Posterior cingulate gyrus (tissue), 11 donors: ENCODE data around the gene MYO7B.
A peak's percentile ranks its signal among the peaks of the same experiment; 100 is the strongest.

Experiments
- DNase-seq, 10 donors: peaks; one replicate each; pipeline versions ENCODE4 v3.0.0 to v3.0.0-alpha.2; 2020 to 2021; ENCODE audit warnings: mixed read lengths in 3 of 10
- intact Hi-C: fragments of 100-400 bp; cut with DNase I; formaldehyde crosslinking; loops from one replicate; pipeline ENCODE4 v1.15.1; 2023

MYO7B gene

DNA sequence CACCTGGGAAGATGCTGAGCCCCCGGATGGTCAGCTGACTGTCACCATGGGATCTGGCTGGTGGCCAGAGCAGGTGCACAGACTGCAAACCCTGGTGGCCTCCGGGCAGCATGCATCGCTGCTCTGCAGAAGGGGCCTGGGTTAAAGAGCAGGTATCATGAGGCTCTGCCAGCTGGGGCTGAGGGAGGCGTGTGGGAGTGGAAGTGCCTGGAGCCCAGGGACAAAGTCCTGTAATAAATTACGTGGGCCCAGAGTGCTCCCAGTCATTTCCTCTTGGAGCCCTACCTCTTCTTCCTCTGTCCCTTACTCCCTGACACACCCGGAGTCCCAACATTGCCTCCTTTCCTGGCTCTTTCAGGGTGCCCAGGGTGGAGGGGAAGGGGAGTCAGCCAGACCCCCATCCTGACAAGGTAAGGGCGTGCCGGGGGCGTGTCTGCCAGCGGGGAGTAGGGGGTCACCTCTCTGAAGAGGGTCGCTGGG, at the start of gene MYO7B:
TSS of gene MYO7B (plus strand) at position 262 of the 480 bp plus-strand sequence. CDS start 24,040 bp downstream, outside the sequence.
- intact Hi-C loops, result no loop called here
- no peak for DNase-seq

DNA sequence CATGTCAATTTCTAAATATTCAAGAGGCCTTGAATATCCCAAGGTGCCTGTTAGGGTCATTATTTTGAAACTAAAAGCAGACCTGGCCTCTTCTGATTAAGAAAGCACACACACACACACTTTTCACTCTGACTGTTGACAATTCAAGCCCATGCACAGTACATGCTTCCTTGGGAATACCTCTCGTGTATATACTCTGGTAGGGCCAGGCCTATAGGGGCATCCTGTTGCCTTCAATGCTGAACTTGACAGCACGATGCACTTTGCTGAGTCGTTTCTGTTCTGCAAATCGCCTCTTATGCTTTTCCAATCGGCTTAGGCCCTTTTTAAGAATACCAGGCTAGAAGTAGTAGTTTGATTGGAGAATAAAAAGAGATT, 49.8 kb upstream of the MYO7B start:
- no peak for DNase-seq
- intact Hi-C loops, result no loop called here

DNA sequence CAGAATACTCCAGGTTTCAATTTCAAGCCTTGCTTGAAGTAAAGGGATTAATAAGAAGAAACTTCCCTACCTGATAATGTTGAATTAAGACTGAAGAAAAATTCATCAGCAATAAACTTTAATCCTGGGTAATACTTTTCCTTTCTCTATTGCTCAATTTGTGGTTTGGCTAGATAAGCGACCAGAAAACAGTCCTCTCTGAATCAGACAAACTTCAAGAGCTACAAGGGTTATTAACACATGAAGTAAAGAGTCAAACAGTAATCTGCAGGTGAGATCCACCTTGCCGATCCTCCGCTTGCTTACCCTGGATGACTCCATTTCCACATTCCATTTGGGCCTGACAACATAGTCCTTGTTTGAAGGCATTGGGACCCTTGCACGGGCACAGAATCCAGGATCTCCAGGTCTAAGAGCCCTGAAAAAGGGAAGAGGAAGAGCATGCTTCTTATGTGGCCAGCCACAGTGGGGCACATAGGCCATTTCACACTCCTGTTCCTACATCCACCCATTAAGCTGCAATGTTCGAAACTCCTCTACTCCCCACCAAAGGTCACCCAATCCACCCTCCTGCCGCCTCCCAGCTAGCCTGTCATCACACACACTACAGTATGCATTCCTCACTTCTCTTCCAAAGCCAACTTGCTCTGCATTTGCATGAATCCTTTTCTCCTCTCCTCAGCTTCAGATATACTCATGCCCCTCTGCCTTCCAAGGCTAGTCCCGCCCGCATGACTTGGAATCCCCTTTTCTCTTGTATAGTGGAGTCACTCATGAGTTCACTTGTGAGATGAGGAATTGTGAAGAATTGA, 49.0 kb upstream of the MYO7B start:
- intact Hi-C loops, result no loop called here
- DNase-seq, result no peak

DNA sequence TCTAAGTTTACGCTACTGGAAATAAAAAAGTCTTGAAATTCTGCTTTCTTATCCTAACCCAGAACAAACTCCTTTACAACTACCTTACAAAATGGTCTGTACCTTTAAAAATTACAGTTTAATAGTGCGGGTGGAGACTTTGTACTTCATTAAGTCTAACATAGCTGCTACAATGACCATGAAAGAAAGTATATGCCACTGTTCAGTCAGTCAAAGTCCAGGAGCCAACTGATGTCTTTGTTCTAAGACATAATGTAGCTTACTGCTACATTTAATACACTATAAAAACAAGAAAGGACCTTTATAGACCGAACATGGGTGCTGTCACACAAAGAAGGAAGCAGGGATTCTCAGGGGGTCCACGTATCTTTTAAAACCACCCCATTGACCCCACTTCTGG, 45.2 kb upstream of the MYO7B start:
- intact Hi-C loops, result no loop called here
- no peak for DNase-seq

DNA sequence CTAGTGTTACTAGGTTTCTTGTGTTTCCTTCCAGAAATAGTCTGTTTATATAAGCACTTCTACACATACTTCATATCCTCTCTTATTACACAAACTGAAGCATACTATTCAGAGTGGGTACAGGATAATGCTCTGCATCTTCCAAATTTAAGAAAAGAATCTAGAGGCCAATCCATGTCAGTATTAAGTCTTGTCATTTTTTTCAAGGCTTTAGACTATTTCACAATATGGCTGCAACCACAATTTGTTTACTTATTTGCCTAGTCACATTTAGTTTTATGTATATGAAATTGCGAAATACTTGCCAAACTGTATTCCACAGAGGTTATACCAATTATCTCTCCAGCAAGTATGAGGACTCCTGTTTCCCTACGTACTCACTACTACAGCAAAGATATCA, 37.1 kb upstream of the MYO7B start:
- DNase-seq, result no peak
- intact Hi-C loops, result no loop called here

DNA sequence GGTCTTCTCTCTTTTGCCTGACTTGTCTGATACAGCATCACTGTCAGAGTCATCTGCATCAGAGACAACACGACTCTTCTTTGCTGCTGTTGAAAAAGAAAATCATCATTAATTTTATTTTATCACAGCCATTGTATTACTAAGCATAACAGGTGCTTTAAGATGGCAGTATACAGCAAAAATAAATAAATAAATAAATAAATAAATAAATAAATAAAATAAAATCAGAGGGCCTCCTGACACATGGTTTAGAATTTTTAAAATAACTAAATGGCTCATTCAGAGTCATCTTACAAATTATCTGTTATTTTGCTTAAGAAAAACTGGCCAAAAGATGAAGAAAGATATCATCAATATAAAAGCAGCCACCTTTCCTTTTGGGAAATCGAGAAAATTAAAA, 32.0 kb upstream of the MYO7B start:
- intact Hi-C loops, result no loop called here
- DNase-seq, result no peak

DNA sequence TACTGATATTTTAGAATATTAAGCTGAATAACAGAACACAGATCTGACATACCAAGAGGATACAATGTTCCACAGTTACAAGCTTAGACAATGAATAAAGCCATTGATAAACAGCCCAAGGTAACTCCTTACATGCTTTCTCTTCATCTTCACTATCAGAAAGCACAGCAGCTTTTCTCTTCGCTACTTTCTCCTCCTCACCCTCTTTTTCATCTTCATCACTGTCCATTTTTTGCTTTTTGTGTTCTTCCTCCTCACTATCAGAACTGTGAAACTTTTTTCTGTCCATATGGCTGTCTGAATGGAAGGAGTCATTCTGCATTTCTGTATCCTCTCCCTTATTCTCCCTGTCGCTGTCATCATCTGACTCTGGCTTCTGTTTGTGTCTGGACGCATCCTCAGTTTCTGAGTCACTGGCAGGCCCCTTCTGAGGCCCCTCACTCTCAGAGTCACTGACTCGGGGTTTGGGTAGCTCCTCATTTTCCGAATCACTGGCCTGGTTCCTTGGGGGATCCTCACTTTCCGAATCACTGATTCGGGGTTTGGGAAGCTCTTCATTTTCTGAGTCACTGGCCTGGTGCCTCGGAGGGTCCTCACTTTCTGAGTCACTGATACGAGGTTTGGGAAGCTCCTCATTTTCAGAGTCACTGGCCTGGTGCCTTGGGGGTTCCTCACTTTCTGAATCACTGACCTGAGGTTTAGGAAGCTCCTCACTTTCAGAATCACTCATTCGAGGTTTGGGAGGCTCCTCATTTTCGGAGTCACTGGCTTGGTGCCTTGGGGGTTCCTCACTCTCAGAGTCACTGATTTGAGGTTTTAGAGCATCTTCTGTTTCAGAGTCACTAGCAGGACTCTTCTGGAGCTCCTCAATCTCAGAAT, 30.7 kb upstream of the MYO7B start:
- intact Hi-C loops, result no loop called here

DNA sequence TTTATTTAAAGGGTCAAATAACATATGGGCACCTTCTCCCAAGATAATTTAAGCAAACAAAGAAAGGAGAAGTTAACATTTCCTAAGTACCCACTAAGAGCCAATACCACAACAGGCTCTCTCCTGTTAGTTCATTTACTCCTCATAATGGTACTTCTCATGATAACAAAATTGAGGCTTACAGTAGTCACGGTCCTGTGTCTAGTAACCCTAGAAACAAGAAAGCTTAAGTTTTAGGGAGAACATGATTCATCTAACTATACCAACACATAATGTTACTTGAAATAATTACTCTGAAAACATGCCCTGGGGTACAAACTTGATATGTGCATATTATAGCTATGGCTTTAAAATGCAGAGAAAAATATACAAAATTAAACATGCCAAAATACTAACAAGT, 29.0 kb upstream of the MYO7B start:
- intact Hi-C loops, result no loop called here
- DNase-seq, result no peak

More for the DNA sequence above, 30.7 kb upstream of the MYO7B start:
- no peak for DNase-seq

DNA sequence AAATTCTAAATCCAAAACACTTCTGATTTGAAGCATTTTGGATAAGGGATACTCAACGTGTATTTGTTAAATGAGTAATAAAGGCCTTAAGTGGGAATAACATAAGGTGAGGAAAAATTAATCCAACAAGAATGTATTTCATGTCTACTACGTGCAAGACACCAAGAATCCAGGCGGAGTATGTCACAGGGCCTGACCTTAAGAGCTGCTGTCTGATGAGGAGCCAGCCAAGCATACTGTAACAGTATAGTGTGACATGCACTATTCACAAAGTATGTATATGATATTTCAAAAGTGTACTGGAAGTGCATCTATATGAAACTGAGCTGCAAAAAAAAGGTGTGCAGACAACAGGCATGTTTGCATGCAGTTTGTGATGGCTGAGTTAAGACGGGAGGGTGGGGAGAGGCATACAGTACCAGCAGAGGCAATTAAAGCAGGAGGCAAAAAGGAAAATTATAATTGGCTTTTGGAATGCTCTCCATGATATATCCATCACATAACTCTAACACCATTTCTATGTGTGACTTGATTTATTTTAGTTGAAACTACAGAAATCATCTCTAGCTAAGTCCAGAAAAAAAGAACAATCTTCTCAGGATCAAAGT, 27.4 kb upstream of the MYO7B start:
- DNase-seq, result no peak
- intact Hi-C loops, result no loop called here

DNA sequence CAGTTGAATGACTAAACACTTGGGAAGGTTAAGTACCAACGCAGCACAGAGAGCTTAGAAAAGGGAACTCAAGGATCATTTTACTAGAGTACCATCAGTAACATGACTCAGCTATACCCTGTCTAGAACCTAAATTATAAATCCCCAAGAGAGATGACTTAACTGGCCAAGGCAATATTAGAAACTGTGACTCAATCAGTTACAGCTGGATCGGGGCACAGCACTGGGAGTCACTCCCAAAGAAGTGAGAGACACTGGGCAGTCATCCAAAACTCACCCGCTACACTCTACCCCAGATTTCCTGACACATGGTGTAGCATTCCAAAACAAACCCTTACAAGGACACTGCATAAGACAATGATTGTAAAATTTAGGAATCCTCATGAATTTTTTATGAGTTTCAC, 26.9 kb upstream of the MYO7B start:
- DNase-seq, result peak; percentile 37 to 92 (median 70)

DNA sequence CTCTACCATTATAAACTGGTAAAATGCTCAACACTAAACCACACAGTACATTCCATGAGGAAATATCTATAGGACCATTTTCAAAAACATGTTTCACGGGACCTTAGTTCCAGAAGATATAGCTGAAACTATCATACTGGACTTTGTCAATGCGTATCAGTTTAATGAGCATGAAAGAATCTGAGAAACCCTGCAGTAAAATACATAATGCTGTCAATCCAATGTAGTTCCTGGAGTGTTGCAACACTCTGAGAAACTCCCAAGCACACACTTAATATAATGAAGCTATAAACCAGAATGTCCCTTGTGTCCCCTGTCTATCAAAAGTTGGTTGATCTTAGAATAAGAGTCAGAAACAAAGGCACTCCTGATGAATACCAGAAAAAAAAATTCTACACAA, 25.4 kb upstream of the MYO7B start:
- intact Hi-C loops, result no loop called here
- no peak for DNase-seq

More for the DNA sequence above, 26.9 kb upstream of the MYO7B start:
- intact Hi-C loops, result no loop called here

DNA sequence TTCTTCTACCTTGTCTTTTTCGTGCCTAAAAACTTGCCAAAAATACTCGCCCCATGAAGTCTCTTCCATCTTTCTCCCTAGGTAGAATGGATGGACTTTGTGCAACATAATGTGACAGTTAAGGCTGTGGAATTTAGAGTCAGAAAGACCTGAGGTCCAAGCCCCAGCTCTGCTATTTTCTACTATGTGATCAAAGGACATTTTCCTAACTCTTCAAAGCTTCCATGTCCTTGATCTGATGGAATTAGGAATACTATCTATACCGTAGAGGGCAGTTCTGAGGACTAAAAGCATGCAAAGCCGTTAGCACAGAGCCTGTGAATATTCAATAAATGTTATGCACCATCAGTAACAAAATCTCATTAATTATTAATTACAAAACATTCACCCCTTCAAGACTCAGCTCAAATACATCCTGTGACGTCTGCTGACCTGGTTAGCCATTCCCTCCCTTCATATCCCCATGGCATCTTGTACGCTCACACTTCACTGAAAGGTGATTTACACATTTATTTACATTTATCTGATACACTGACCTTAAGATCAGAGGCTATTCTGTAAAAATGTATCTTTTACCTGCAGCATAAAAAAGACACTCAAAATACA, 24.3 kb upstream of the MYO7B start:
- no peak for DNase-seq
- intact Hi-C loops, result no loop called here

DNA sequence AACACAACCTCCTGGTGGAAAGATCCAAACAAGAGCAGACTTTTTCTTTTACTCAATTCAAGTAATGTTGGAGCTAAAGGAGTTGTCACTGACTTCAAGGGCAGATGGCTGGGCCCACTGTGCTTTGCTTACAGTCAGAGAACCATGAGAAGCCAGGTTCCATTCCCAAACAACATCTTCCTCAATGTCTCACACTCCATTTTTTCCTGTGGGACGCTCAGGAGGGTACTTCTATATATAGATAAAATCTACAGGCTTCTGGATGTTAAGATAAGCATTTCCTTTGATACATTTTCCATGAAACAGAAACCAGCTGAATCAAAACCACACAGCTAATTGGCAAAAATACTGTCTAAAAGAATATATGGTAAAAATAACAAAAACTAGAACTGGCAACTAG, 23.6 kb upstream of the MYO7B start:
- DNase-seq, result no peak
- intact Hi-C loops, result no loop called here

DNA sequence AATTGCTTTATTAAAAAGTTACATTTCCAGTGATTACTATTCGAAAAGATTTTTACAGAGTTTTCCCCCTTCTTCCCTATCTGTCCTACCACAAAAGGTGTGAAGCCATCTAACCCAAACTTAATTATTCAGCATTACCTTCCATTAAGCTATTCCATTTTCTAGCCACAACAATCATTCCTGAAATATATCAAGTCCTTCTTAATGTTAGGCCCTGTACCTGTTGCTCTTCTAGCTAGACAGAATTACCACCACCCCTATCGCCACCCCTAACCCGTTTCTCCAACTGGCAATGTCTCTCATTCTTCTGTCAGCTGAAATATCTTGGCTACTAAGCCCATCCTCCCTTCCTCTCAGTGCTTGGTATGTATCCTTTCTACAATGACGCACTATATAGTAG, 23.1 kb upstream of the MYO7B start:
- no peak for DNase-seq
- intact Hi-C loops, result no loop called here

DNA sequence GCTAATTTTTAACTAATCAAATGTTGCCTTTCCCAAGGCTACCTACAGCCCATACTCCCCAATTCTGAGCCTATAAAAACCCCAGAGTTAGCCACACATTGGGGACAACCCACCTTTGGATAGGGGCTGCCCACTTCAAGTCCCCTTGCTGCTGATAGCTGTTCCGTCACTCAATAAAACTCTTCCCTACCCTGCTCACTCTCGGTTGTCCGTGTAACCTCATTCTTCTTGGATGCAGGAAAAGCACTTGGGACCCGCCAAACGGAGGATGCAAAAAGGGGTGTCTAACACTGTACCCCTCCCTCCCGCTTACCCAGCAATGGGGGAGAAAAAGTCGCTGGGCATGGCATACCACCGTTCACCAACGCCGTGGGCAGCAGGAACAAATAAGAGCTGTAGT, 21.4 kb upstream of the MYO7B start:
- no peak for DNase-seq
- intact Hi-C loops, result no loop called here

DNA sequence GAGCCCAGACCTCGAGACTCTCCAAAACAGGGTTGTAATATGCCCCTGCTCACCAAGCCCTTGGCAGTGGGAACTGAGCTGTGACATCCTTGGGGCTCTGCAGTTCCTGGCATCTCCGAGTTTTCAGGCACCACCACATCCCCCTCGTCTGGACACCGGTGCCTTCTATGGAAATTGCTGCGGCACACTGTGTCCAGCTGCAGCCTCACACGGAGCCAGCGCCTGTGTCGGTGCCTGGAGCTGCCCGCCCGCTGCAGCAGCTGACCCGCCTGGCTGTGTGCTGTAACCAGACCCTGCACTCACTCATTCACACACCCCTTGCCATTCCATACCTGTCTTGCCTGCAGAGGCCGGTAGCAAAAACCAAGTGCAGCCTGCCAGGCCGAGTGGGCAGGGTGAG, 21.0 kb upstream of the MYO7B start:
- intact Hi-C loops, result no loop called here
- peak in 9 of 10 donors; percentile 32 to 95 (median 58) for DNase-seq

DNA sequence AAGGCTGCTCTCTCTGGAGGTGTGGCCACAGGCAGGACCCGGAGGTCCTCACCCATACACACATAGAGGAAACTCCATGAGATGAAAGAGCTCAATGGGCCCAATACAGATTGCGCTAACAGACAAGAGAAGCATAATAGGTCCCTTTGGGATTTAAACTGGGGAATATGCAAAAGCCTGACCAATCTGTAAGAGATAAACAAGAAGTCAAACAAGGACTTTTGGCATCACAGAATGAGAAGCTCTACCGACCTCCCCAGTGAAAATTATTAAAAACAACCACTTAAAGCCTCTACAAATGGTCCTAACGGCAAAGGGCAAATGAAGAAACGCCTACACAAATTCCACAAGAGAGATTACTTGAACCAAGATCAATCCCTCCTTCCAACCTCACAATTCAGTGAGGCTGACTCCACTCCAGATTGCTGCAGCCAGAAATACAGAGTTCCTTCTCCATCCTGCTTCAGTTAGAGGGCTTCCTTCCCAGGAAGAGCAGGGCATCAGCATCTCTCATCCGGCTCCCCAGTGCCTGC, 20.0 kb upstream of the MYO7B start:
- DNase-seq, result no peak
- intact Hi-C loops, result no loop called here

DNA sequence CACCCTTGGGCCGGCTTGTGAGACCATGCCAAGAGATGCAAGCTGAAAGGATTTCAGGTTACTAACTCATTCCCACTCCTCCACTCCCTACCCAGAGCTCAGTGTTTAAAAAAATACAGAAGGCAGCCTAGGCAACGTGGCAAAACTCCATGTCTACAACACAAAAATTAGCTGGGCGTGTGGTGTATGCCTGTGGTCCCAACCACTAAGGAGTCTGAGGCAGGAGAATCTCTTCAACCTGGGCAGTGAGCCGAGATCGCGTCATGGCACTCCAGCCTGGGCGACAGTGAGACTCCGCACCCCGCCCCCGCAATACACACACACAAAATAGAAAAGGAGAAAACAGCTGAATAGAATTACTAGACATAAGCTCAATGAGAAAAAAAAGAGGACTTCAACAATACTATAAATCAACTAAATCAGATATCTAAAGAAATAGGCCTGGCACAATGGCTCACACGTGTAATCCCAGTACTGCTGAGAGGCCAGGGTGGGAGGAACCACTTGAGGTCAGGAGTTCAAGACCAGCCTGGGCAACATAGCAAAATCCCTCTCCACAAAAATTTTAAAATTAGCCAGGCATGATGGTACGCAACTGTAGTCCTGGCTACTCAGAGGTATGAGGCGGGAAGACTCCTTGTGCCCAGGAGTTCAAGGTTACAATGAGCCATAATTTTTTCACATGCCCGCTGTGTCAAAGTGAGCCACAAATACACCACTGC, 19.3 kb upstream of the MYO7B start:
- peak; percentile 48 to 94 (median 68) for DNase-seq
- intact Hi-C loops, result no loop called here

DNA sequence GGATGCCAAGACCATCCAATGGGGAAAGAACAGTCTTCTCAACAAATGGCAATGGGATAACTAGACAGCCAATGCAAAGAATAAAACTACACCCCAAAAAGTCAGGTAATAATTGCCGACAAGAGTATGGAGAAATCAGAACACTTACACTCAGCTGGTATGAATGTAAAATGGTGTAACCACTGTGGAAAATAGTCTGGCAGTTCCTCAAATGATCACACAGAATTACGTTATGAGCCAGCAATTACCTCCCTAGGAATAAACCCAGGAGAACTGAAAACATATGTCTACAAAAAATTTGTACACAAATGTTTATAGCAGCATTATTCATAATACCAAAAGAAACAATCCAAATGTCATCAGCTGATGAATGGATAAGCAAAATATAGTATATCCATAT, 18.0 kb upstream of the MYO7B start:
- intact Hi-C loops, result no loop called here
- no peak for DNase-seq

DNA sequence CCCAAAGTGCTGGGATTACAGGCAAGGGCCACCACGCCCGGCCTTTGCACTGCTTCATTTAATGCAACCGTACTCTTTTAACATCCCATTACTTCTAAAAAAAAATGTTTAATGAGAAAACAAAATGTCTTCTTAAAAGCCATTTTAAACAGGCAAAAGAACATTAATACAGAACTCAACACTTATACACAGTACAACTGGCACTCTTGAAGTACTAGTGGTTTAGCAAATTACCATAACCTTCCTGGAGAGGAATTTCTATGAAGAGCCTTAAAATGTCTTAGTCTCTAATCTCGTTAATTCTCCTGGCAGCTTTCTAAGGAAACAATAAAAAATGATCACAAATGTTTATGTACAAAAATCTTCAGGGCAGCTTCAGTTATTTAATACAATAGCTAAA, 15.1 kb upstream of the MYO7B start:
- intact Hi-C loops, result no loop called here
- DNase-seq, result no peak
